ENCODE measurements around the gene CCDC146. TPM values are rescaled to one million over a fixed set of nuclear protein-coding genes. Genes with fewer than 3 reads are reported as not detected.

CCDC146 gene
- total RNA-seq, 4 donors from 2014 or later: 7.9 to 37.4 (median 26.5) TPM

DNA sequence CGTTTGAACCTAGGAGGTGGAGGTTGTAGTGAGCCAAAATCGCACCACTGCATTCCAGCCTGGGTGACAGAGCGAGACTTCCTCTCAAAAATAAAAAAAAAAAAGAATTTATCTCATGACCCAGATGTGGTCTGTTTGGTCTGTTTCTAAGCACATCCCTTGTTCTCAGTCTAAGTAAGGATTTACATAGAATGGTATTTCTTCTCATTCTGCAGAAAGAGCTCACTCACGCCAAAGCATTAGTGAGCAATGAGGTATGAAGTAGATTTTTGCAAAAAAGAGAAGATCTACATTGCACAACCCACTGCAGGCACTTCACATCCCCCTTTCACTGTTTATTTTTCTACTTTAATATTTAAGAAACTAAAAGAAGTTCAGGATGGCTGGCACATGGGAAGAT, 153.7 kb downstream of the CCDC146 start:
- in situ Hi-C loops (cut with MboI; ENCODE audit: low pct_ligation_motif_present in 1 of 4, low pct_unique_long_range_greater_than_20kb in 1 of 4, low sequenced_read_pairs in 3 of 4): no loop called here
- no peaks in the 10 kb centered on the region for H3K36me3 ChIP-seq
- WGBS, 2 donors (ENCODE audit: low coverage in 1 of 2): 51 to 66% methylated on average over 4 of the region's 4 CpGs

DNA sequence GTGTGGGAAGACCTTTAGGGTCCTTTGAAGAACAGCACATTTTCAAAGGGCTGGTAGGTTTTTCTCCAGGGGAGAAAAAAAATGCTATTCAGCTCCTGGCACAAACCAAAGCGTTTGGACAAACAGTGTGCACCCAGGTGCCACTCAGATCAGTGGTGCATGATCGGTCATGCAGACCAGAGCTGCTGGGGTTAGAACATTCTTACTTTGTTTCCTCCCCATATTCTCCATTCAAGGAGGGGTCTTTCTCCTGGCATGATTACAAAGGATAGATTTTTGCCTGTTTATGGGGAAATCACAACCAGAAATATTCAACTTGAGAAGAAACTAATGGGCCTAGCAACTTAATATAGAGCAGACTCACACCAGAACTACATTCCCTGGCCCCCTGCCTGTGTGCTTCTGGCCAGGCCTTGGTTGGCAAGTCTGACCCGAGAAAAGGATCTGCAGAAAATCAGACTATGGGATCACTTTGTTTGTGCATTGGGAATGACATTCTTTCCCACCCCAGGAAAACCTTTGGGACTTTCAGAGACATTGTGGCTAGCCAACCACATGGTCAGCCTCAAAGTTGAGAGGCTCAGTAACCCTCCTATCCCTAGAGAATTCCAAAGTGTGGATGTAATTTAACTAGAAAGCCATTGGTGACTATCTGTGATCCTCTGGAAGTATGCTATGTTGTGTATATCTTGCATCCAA, 159.5 kb downstream of the CCDC146 start:
- Histone ChIP-seq H3K27me3 (no peaks in the 10 kb centered on the region), H3K36me3 (no peaks in the 10 kb centered on the region), H3K27ac (peak overlapping the region in 3 of 4 donors; percentile 18 to 52 (median 35)), H3K9me3 (no peaks in the 10 kb centered on the region), H3K4me3 (no peak overlapping the region), H3K4me1 (peaks cover 0 to 11% (median 3%) of the 10 kb centered on the region in 4 donors)
- intact Hi-C loops (cut with DNase I; ENCODE audit: low total_unique reads): no loop called here
- DNase-seq: no peak
- no peak for TF ChIP-seq POLR2A (IDR thresholded peaks at IDR 0.05)
- no peak for TF ChIP-seq POLR2AphosphoS5 (IDR thresholded peaks at IDR 0.05)
- TF ChIP-seq, protein P1, sequence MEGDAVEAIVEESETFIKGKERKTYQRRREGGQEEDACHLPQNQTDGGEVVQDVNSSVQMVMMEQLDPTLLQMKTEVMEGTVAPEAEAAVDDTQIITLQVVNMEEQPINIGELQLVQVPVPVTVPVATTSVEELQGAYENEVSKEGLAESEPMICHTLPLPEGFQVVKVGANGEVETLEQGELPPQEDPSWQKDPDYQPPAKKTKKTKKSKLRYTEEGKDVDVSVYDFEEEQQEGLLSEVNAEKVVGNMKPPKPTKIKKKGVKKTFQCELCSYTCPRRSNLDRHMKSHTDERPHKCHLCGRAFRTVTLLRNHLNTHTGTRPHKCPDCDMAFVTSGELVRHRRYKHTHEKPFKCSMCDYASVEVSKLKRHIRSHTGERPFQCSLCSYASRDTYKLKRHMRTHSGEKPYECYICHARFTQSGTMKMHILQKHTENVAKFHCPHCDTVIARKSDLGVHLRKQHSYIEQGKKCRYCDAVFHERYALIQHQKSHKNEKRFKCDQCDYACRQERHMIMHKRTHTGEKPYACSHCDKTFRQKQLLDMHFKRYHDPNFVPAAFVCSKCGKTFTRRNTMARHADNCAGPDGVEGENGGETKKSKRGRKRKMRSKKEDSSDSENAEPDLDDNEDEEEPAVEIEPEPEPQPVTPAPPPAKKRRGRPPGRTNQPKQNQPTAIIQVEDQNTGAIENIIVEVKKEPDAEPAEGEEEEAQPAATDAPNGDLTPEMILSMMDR (IDR thresholded peaks at IDR 0.05): no peak
- TF ChIP-seq EP300 (IDR thresholded peaks at IDR 0.05; ENCODE audit: low read depth): no peak
- in situ Hi-C loops (cut with MboI; ENCODE audit: low pct_ligation_motif_present in 1 of 4, low pct_unique_long_range_greater_than_20kb in 1 of 4, low sequenced_read_pairs in 3 of 4): no loop called here
- 63 to 69% methylated on average over 2 to 3 of the region's 3 CpGs for WGBS, 2 donors (ENCODE audit: low coverage in 1 of 2)

More for the DNA sequence above, 153.7 kb downstream of the CCDC146 start:
- intact Hi-C loops (cut with DNase I; ENCODE audit: low total_unique reads): no loop called here
- H3K27me3 ChIP-seq: no peaks in the 10 kb centered on the region
- H3K4me3 ChIP-seq: no peak overlapping the region
- H3K4me1 ChIP-seq: peaks cover 0 to 6% (median 2%) of the 10 kb centered on the region in 4 donors
- H3K9me3 ChIP-seq: no peaks in the 10 kb centered on the region
- H3K27ac ChIP-seq: no peak overlapping the region
- TF ChIP-seq EP300 (IDR thresholded peaks at IDR 0.05; ENCODE audit: low read depth) (no peak), POLR2AphosphoS5 (IDR thresholded peaks at IDR 0.05) (no peak)
- DNase-seq: no peak

DNA sequence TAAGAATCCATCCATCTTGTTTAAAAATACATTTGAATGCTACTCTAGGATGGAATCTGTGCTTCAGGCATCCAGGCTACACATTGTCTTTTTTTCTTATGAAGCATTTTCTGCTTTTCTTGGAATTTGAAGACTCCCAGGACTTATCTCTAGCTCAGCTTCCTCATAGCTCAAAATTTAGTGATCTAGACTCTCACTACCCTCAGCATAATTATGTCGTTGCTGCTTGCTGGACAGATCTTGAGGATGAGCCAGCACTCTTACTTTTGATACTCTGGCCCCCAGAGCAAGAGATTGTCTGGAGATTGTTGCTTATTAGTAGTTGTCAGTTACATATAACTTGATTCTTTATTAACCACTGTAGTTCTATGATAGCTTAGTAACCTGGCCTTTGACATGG, 160.5 kb downstream of the CCDC146 start:
- TF ChIP-seq POLR2AphosphoS5 (IDR thresholded peaks at IDR 0.05): no peak
- 52 to 63% methylated on average over 1 of the region's 1 CpG for WGBS, 2 donors (ENCODE audit: low coverage in 1 of 2)
- Histone ChIP-seq H3K27ac (peak overlapping the region in 3 of 4 donors; percentile 18 to 52 (median 35)), H3K36me3 (no peaks in the 10 kb centered on the region), H3K4me1 (peaks cover 0 to 11% (median 3%) of the 10 kb centered on the region in 4 donors), H3K27me3 (no peaks in the 10 kb centered on the region), H3K4me3 (no peak overlapping the region), H3K9me3 (no peaks in the 10 kb centered on the region)
- no peak for DNase-seq
- in situ Hi-C loops (cut with MboI; ENCODE audit: low pct_ligation_motif_present in 1 of 4, low pct_unique_long_range_greater_than_20kb in 1 of 4, low sequenced_read_pairs in 3 of 4): no loop called here
- intact Hi-C loops (cut with DNase I; ENCODE audit: low total_unique reads): no loop called here

DNA sequence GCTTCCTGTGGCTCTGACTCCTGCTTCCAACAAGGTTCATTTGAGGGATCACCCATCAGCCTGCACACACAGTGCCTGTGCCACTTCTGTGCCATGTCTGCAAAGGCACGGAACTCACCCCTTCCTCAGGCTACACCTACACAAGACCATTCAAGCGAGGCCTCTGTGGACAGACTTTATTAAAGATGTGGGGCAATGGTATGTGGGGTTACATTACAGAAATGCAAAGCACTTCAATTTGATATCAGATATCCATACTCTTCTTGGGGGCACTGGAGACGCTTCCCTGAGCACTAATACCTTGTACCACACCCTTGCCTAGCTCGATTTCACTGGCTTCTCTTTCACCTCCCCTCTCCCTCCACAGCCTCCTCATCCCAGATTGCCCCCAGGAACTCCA, 161.6 kb downstream of the CCDC146 start:
- H3K4me3 ChIP-seq: no peak overlapping the region
- no peak for DNase-seq
- no peak overlapping the region for H3K27ac ChIP-seq
- in situ Hi-C loops (cut with MboI; ENCODE audit: low pct_ligation_motif_present in 1 of 4, low pct_unique_long_range_greater_than_20kb in 1 of 4, low sequenced_read_pairs in 3 of 4) (no loop called here), intact Hi-C loops (cut with DNase I; ENCODE audit: low total_unique reads) (no loop called here)
- H3K4me1 ChIP-seq: peaks cover 0 to 11% (median 3%) of the 10 kb centered on the region in 4 donors
- WGBS, 2 donors (ENCODE audit: low coverage in 1 of 2): 85 to 89% methylated on average over 3 to 4 of the region's 4 CpGs
- H3K36me3 ChIP-seq: no peaks in the 10 kb centered on the region
- TF ChIP-seq, protein P1 (IDR thresholded peaks at IDR 0.05): no peak
- H3K9me3 ChIP-seq: no peaks in the 10 kb centered on the region
- no peaks in the 10 kb centered on the region for H3K27me3 ChIP-seq

DNA sequence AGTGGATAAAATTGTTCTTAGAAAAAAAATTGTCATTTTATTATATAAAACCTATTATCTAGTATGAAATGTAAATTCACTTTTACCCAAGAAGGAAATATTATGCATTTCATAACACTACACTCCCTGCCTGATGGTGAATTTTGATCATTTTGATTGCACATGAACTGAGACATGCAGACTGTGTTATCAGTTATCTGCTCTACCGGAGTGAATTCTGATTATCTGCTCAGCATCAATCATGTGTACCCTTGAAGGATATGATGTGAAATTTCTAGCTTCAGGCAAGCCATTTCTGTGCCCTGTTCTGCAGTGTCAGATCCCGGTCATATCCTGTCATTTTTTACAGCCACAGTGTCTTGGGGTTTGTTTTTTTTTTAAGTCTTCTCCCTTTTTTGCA, 162.2 kb downstream of the CCDC146 start:
- no peak for DNase-seq
- Histone ChIP-seq H3K9me3 (no peaks in the 10 kb centered on the region), H3K4me3 (no peak overlapping the region), H3K27ac (no peak overlapping the region), H3K27me3 (no peaks in the 10 kb centered on the region), H3K4me1 (peaks cover 0 to 11% (median 3%) of the 10 kb centered on the region in 4 donors), H3K36me3 (no peaks in the 10 kb centered on the region)
- WGBS, 2 donors (ENCODE audit: low coverage in 1 of 2): 82 to 88% methylated on average over 2 of the region's 2 CpGs
- intact Hi-C loops (cut with DNase I; ENCODE audit: low total_unique reads) (no loop called here), in situ Hi-C loops (cut with MboI; ENCODE audit: low pct_ligation_motif_present in 1 of 4, low pct_unique_long_range_greater_than_20kb in 1 of 4, low sequenced_read_pairs in 3 of 4) (no loop called here)
- TF ChIP-seq POLR2AphosphoS5 (IDR thresholded peaks at IDR 0.05): no peak
- TF ChIP-seq EP300 (IDR thresholded peaks at IDR 0.05; ENCODE audit: low read depth): no peak
- TF ChIP-seq, protein P1 (IDR thresholded peaks at IDR 0.05): no peak
- no peak for TF ChIP-seq POLR2A (IDR thresholded peaks at IDR 0.05)
